Aorta (tissue), 5 donors: Measurements from ENCODE around the gene MTCH2. TPM values are rescaled to one million over a fixed set of nuclear protein-coding genes. Genes with fewer than 3 reads are reported as not detected.
"Not testable (repeated sequence)": the region's sequence is repeated elsewhere in the genome, so short reads cannot be mapped to it uniquely, and the experiment has no call there.

ENCODE experiments used
- ATAC-seq: fragments of 200-7000 bp; cut with Tn5 transposase; one replicate; pipeline ENCODE4 v1.9.1; 2022; ENCODE audit warnings: moderate library complexity; ENCODE audit not compliant: low FRiP score
- DNase-seq, 2 donors: peaks; one replicate each; pipeline ENCODE4 v3.0.0-alpha.2; 2020
- H3K27ac ChIP-seq, 2 donors: one replicate each; pipeline ENCODE4 v1.5.1; 2013; ENCODE audit warnings: low read length in 2 of 2, mild to moderate bottlenecking in 2 of 2, moderate library complexity in 2 of 2, control low read depth in 1 of 2, inconsistent platforms in 1 of 2, low read depth in 1 of 2
- H3K27me3 ChIP-seq, 2 donors: one replicate each; pipeline ENCODE4 v1.6.1; 2013; ENCODE audit warnings: control low read depth in 1 of 2, low read length in 1 of 2, mild to moderate bottlenecking in 1 of 2, moderate library complexity in 1 of 2; ENCODE audit not compliant: insufficient read depth in 2 of 2, control insufficient read depth in 1 of 2
- H3K36me3 ChIP-seq, 2 donors: one replicate each; pipeline ENCODE4 v1.6.1; 2013; ENCODE audit warnings: control low read depth in 1 of 2, low read length in 1 of 2, mild to moderate bottlenecking in 1 of 2; ENCODE audit not compliant: insufficient read depth in 2 of 2, control insufficient read depth in 1 of 2
- H3K4me1 ChIP-seq, 2 donors: one replicate each; pipeline ENCODE4 v1.6.1; 2013; ENCODE audit warnings: low read length in 2 of 2, control low read depth in 1 of 2, mild to moderate bottlenecking in 1 of 2, moderate library complexity in 1 of 2; ENCODE audit not compliant: insufficient read depth in 2 of 2, control insufficient read depth in 1 of 2
- H3K4me3 ChIP-seq, 2 donors: one replicate each; pipeline ENCODE4 v1.5.1; 2013; ENCODE audit warnings: low read length in 2 of 2, control low read depth in 1 of 2, mild to moderate bottlenecking in 1 of 2
- H3K9me3 ChIP-seq: one replicate; pipeline ENCODE4 v1.6.1; 2013; ENCODE audit warnings: mild to moderate bottlenecking, low read length; ENCODE audit not compliant: control insufficient read depth
- WGBS, 2 donors: extraction: QIAGEN DNeasy Blood & Tissue Kit; methylation state at CpG; one replicate each; pipeline ENCODE4 v1.1.7; 2013; 5-methylcytosine and 5-hydroxymethylcytosine counted together
- intact Hi-C, 2 donors: fragments of 100-400 bp; cut with DNase I; formaldehyde crosslinking; loops; one replicate each; pipeline versions ENCODE4 v1.14.2 to v1.15.0; 2022
- polyA plus RNA-seq, 2 donors: library from polyadenylated mRNA; stranded (reverse); fragments of 200-250 nt; gene quantifications; one replicate each; pipeline ENCODE4 v1.2.3, GENCODE V29; 2013
- total RNA-seq, 2 donors: library from RNA; stranded (reverse); fragmentation: NEBNext Ultra II Directional; extraction: Animal tissue kit (Norgen Biotek cat#: 25700); gene quantifications; one replicate each; pipeline ENCODE4 v1.2.1, GENCODE V29; 2021
- donor health status: healthy with polysubstance abuse.
- donor health status: Bipolar disorder and iron deficiency.
- donor health status: DM: no; HTN: no; CAD: no.
- donor health status: DM: no; HTN: no; CAD: no.
- donor health status: DM: yes; HTN: yes; CAD: no.

The MTCH2 gene
- total and polyA plus RNA-seq, 4 donors = 28.6 to 47.8 (median 39.3) TPM

GRCh38 chr11:47649276-47649675 is 6.9 kb upstream of the MTCH2 start:
- Histone ChIP-seq H3K4me1 (no peaks in the 10 kb centered on the region), H3K36me3 (no peaks in the 10 kb centered on the region), H3K27me3 (no peaks in the 10 kb centered on the region), H3K9me3 (no peaks in the 10 kb centered on the region), H3K27ac (no peak overlapping the region), H3K4me3 (no peak overlapping the region)
- WGBS, 2 donors = 3 to 7% methylated on average over 3 of the region's 3 CpGs
- intact Hi-C loops = no loop called here
- ATAC-seq (no peak), DNase-seq (no peak)

DNA sequence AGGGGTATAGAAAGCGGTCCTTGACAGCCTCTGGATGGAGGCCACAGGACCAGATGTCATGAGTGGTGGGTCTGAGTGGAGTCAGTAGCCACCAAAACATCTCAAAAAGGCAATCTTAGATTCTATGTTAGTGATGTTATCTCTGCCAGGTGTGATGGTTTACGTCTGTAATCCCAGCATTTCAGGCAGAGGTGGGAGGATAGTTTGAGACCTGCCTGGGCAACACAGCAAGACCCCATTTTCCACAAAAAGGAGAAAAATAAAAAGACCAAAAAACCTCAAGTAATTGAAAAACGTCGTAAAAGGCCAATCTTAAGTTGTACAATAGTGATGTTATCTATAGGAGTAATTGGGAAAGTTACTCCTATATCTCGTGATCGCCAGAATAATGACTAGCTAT is 3.7 kb upstream of the MTCH2 start:
- DNase-seq (no peak), ATAC-seq (no peak)
- no peaks in the 10 kb centered on the region for H3K4me1 ChIP-seq
- H3K27me3 ChIP-seq = no peaks in the 10 kb centered on the region
- no peaks in the 10 kb centered on the region for H3K9me3 ChIP-seq
- 91 to 92% methylated on average over 6 of the region's 6 CpGs for WGBS, 2 donors
- H3K36me3 ChIP-seq = no peaks in the 10 kb centered on the region
- H3K4me3 ChIP-seq = no peak overlapping the region
- intact Hi-C loops = no loop called here
- no peak overlapping the region for H3K27ac ChIP-seq

GRCh38 chr11:47645500-47645899 is 3.1 kb upstream of the MTCH2 start:
- WGBS, 2 donors = 85 to 87% methylated on average over 6 of the region's 6 CpGs
- no peak overlapping the region for H3K4me3 ChIP-seq
- H3K27me3 ChIP-seq = no peaks in the 10 kb centered on the region
- no peak for DNase-seq
- no peaks in the 10 kb centered on the region for H3K4me1 ChIP-seq
- ATAC-seq = no peak
- intact Hi-C loops = no loop called here
- H3K36me3 ChIP-seq = no peaks in the 10 kb centered on the region
- H3K9me3 ChIP-seq = no peaks in the 10 kb centered on the region
- H3K27ac ChIP-seq = no peak overlapping the region

DNA sequence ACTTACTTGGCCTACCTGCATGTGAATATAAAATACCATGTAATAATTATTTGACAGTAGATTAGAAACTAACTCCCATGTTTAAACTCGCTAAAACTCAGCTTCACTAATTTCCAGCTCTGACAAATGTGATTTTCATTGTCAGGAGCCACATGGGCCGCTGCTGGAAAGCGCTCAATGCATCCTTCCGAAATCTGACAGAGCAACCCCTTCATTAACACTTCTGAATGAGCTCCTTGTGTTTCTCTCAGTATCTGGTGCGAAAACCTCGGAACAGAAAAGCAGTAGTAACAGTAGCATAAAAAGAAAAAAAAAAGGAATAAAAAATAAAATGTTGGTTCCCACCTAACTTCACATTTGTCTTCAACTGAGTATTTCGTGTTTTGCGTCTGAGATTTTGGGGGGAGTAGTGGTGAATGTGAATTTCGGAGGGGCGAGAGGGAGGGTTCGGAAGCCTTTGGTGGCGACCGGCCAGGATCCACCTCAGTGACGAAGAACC is 710 bp downstream of the MTCH2 start:
- 6 to 11% methylated on average over 14 of the region's 14 CpGs for WGBS, 2 donors
- no peaks in the 10 kb centered on the region for H3K36me3 ChIP-seq
- H3K4me1 ChIP-seq = no peaks in the 10 kb centered on the region
- no peak for ATAC-seq
- no peak for DNase-seq
- no peaks in the 10 kb centered on the region for H3K9me3 ChIP-seq
- H3K27ac ChIP-seq = peak overlapping the region; percentile 63 to 84
- peak overlapping the region; percentile 23 to 49 for H3K4me3 ChIP-seq
- H3K27me3 ChIP-seq = no peaks in the 10 kb centered on the region
- intact Hi-C loops = loop anchor here in 1 of 2 donors (5.0 kb wide), 1 partner anchor 81 kb away; no protein-coding TSS in a partner anchor

DNA sequence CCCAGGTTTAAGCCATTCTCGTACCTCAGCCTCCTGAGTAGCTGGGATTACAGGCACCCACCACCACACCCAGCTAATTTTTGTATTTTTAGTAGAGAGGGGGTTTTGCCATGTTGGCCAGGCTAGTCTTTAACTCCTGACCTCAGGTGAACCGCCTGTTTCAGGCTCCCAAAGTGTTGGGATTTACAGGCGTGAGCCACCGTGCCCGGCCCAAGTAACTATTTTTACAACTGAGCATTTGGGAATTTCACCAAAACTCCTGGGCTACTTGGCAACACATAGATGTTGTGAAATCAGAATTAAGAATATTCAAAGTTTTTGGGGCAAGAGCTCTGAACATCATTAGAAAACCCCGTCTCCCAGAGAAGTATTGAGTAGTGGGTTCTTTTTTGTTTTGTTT is 1.9 kb downstream of the MTCH2 start:
- H3K4me3 ChIP-seq, DNase-seq, H3K27ac ChIP-seq, H3K4me1 ChIP-seq, H3K27me3 ChIP-seq, H3K36me3 ChIP-seq, ATAC-seq, H3K9me3 ChIP-seq: not testable (repeated sequence)
- WGBS, 2 donors = 23 to 30% methylated on average over 6 of the region's 6 CpGs
- intact Hi-C loops = loop anchor here in 1 of 2 donors (5.0 kb wide), 1 partner anchor 82 kb away; no protein-coding TSS in a partner anchor

DNA sequence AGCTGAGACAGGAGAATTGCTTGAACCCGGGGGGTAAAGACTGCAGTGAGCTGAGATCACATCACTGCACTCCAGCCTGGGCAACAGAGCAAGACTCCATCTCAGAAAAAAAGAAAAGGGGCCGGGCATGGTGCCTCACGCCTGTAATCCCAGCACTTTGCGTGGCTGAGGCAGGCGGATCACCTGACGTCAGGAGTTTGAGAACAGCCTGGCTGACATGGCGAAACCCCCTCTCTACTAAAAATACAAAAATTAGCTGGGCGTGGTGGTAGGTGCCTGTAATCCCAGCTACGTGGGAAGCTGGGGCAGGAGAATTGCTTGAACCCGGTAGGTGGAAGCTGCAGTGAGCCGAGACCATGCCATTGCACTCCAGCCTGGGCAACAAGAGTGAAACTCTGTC is 6.0 kb downstream of the MTCH2 start:
- intact Hi-C loops, H3K4me3 ChIP-seq: not testable (repeated sequence)
- 95 to 96% methylated on average over 11 of the region's 11 CpGs for WGBS, 2 donors

DNA sequence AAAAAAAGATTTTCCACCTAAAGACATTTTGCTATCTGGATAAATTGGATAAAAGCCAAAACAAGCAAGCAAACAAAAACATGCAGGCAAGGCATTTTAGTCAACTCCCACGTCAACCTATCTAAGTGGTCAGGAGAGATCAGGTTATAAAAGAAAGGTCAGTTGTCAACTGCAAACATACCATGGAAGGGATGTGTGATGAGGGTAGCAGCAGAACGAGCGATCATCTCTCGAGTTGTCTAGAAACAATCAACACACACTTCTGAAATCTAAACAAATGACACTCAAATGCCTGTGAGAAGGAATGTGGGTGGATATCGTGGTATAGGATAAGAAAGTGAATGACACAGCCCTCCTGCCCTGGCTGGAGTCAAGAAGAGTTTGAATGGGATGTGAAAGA is 10.9 kb downstream of the MTCH2 start:
- Histone ChIP-seq H3K36me3 (peaks cover 4 to 6% of the 10 kb centered on the region in 2 donors), H3K9me3 (no peaks in the 10 kb centered on the region), H3K4me1 (no peaks in the 10 kb centered on the region), H3K27me3 (no peaks in the 10 kb centered on the region), H3K4me3 (no peak overlapping the region), H3K27ac (no peak overlapping the region)
- DNase-seq (no peak), ATAC-seq (no peak)
- intact Hi-C loops = no loop called here
- 72 to 77% methylated on average over 5 of the region's 5 CpGs for WGBS, 2 donors

More for the DNA sequence above, 6.0 kb downstream of the MTCH2 start:
- not testable (repeated sequence) for DNase-seq, H3K36me3 ChIP-seq, H3K27me3 ChIP-seq, H3K9me3 ChIP-seq, H3K4me1 ChIP-seq, ATAC-seq, H3K27ac ChIP-seq

GRCh38 chr11:47628026-47628425 is 14.3 kb downstream of the MTCH2 start:
- WGBS, 2 donors = 82 to 86% methylated on average over 4 of the region's 4 CpGs
- DNase-seq (no peak), ATAC-seq (no peak)
- H3K4me3 ChIP-seq = no peak overlapping the region
- H3K36me3 ChIP-seq = peaks cover 4% of the 10 kb centered on the region in 2 donors
- no peaks in the 10 kb centered on the region for H3K4me1 ChIP-seq
- H3K9me3 ChIP-seq = no peaks in the 10 kb centered on the region
- H3K27me3 ChIP-seq = no peaks in the 10 kb centered on the region
- intact Hi-C loops = no loop called here
- no peak overlapping the region for H3K27ac ChIP-seq

DNA sequence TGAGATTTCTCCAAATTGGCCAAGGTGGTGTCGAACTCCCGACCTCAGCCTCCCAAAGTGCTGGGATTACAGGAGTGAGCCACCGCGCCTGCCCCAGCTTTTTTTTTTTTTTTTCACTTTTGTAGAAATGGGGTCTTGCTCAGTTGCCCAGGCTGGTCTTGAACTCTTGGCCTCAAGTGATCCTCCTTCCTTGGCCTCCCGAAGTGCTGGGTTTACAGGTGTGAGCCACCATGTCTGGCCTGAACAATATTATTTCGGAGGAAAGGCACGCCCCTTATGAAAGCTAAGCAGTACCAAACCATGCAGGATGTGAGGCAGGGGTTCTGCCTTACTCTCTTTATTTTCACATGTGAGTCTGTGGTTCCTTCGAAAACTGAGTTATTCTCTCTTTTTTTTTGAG is 16.1 kb downstream of the MTCH2 start:
- no peak for ATAC-seq

More for the DNA sequence above, 16.1 kb downstream of the MTCH2 start:
- 97 to 99% methylated on average over 8 of the region's 8 CpGs for WGBS, 2 donors
- Histone ChIP-seq H3K27me3 (no peaks in the 10 kb centered on the region), H3K36me3 (peaks cover 2 to 4% of the 10 kb centered on the region in 2 donors), H3K9me3 (no peaks in the 10 kb centered on the region), H3K4me3 (no peak overlapping the region), H3K4me1 (no peaks in the 10 kb centered on the region), H3K27ac (no peak overlapping the region)
- no peak for DNase-seq
- intact Hi-C loops = no loop called here
